IMR-90 (cell line): ENCODE data around the gene RBM8A. TPM values are rescaled to one million over a fixed set of nuclear protein-coding genes. Genes with fewer than 3 reads are reported as not detected.

Experiments
- CTCF ChIP-seq: conservative IDR thresholded peaks from 2 replicates; pipeline ENCODE4 v1.5.1; 2012; ENCODE audit warnings: mild to moderate bottlenecking, low read depth, low read length, improper control_type of control experiment
- FOS ChIP-seq: fragments of 150-350 bp; IDR thresholded peaks from 2 replicates; pipeline ENCODE4 v1.6.1; 2016; ENCODE audit warnings: low read depth, low read length
- polyA plus RNA-seq, 3 experiments: library from polyadenylated mRNA; depleted of rRNA; stranded (reverse); fragments of >200 nt; gene quantifications; 2 replicates each; pipeline ENCODE4 v1.2.3, GENCODE V29; 2012; ENCODE audit warnings: low replicate concordance in 1 of 3
- total RNA-seq: library from RNA; depleted of rRNA; stranded (reverse); fragments of >200 nt; gene quantifications from 2 replicates; pipeline ENCODE4 v1.2.3, GENCODE V29; 2012
- TF ChIP-seq, protein P1 (sequence below): fragments of 150-350 bp; IDR thresholded peaks from 2 replicates; pipeline ENCODE4 v1.6.1; 2017; ENCODE audit warnings: mild to moderate bottlenecking, antibody characterized with exemption, low read length, low read depth

The RBM8A gene
- total and polyA plus RNA-seq, 2 of the 4 experiments (the other 2 are of a cell fraction) = 94.1 to 251 TPM

DNA sequence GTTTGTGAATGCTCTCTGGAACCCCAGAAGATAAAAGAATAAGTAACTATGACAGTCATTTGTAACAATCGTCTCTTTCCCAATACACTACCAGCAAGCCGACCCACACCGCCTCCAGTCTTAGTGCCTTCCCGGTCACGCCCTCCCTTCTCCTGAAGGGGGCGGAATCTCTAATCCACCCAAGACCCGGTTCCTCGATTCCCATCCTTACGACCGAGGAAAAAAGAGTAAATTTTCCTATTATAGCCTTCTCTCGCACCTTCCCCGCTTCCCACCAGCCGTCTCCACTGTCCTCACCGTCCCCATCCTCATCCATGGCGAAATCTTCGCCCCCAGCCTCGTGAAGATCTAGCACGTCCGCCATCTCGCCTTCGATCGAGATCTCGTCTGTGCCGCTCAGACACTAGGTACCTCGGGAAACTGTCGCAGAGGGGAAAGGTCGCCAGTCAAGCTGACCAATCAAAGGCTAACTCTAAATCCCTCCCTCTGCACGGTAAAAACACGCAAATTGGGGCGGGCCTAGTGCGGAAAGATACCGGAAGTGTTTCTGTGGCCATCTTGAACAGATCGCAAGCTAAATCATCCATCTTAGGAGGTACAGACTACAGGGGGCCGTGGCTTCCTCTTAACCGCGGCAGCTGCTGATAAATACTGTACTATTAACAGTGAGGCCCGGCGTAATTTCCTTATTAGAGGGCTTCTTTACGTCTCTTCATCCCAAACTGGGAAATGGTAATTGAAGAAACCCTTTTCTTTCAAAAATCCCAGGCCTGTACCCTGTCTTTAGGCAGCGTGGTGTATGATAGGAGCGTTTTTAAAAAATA is at the start of gene RBM8A (continued):
- TF ChIP-seq CTCF (peak; percentile 62), FOS (no peak)
- TF ChIP-seq, protein P1, sequence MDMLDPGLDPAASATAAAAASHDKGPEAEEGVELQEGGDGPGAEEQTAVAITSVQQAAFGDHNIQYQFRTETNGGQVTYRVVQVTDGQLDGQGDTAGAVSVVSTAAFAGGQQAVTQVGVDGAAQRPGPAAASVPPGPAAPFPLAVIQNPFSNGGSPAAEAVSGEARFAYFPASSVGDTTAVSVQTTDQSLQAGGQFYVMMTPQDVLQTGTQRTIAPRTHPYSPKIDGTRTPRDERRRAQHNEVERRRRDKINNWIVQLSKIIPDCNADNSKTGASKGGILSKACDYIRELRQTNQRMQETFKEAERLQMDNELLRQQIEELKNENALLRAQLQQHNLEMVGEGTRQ = no peak
